PFSK-1 (cell line): ENCODE measurements around the gene CHRM1.

ENCODE experiments used
- FOXP2 ChIP-seq: optimal IDR thresholded peaks from 2 replicates; pipeline ENCODE3; 2011; ENCODE audit warnings: borderline replicate concordance, control low read depth, inconsistent platforms; ENCODE audit not compliant: insufficient read depth; ENCODE audit errors: extremely low read length, extremely low read depth
- POLR2AphosphoS5 ChIP-seq: IDR thresholded peaks from 2 replicates; pipeline ENCODE4 v1.6.1; 2012; ENCODE audit warnings: low read depth, mild to moderate bottlenecking, control low read depth, low read length, moderate library complexity
- REST ChIP-seq, 2 experiments: IDR thresholded peaks; 2 replicates each; pipeline versions ENCODE4 v1.6.1 to v1.8.0; 2011 to 2012; ENCODE audit warnings: low read depth in 2 of 2, low read length in 2 of 2, control low read depth in 1 of 2, inconsistent platforms in 1 of 2, mild to moderate bottlenecking in 1 of 2, moderate library complexity in 1 of 2; ENCODE audit not compliant: insufficient read depth in 1 of 2
- SIN3A ChIP-seq: IDR thresholded peaks from 2 replicates; pipeline ENCODE4 v1.6.1; 2012; ENCODE audit warnings: mild to moderate bottlenecking, low read length, moderate library complexity, borderline replicate concordance; ENCODE audit not compliant: insufficient read depth
- TAF1 ChIP-seq: IDR thresholded peaks from 2 replicates; pipeline ENCODE4 v1.6.1; 2012; ENCODE audit warnings: low read length, control low read depth, borderline replicate concordance; ENCODE audit not compliant: insufficient read depth

Gene CHRM1

DNA sequence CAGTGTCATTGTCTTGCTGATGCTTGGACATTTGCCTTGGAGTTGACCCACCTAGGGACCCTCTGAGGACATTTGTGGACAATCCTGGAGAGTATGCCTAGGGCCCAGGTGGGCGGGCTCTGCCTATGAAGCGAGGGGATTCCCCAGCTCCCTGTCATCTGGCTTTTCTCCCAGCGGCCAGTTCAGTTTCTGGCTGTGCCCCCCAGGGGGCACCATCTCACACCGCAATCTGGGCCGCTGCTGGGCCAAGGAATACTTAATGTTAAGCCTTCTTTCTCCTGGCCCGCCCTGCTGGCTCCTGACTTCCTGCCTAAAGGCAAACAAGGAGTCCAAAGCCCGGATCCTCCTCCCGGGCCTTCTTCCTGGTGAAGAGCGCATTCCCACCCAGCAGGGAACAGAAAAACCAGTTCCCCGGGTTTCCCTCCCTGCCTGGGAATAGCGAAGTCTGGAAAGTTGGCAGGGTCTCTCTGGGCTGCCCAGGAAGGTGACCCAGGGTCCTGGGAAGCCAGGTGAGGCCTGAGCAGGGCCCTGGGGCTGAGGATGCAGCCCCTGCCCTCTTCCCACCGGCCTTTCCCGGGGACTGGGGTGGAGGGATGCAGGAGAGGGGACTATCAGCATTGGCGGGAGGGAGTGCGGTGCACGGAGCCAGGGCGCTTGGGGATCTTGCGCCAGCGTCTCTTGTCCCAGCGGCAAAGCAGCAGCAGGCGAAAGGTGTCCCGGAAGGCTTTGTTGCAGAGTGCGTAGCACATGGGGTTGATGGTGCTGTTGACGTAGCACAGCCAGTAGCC lies 11.9 kb downstream of the CHRM1 start:
- TF ChIP-seq POLR2AphosphoS5 (no peak), TAF1 (no peak), FOXP2 (no peak), REST (IDR thresholded peaks at IDR 0.05; ENCODE audit: insufficient read depth in 1 of 2, low read depth in 2 of 2, low read length in 2 of 2) (no peak), SIN3A (no peak)

- TF ChIP-seq POLR2AphosphoS5 (no peak), TAF1 (no peak), REST (IDR thresholded peaks at IDR 0.05; ENCODE audit: insufficient read depth in 1 of 2, low read depth in 2 of 2, low read length in 2 of 2) (no peak), SIN3A (no peak)
Observed at GRCh38 chr11:62908468-62909072, 12.6 kb downstream of the CHRM1 start.

DNA sequence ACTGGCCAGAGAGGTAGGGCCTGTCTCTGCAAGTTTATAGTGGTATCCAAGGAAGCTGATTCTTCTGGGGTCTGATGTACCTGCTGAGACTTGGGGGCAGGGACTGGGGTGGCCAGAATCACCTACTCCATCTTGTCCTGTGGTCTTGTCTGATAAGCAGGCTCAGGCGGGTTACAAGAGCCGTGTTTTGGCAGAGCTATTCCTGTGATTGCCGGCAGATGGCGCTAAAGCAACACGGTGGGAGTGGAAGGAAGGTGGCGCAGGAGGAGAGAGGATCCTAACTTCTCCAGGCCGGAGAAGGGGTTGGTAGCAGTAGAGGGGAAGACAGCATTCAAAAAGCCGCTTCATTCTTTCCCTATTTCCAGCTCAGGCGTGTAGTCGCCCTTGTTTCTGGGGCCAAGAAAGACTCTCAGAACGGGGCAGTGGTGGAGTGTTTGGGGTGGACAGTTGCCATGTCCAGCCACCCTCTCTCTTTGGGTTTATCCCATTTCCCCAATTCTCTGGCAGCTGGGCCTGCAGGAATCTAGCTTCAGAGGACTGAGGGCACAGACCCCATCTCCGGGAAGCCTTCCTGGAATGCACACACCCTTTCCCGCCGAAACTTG lies 15.1 kb downstream of the CHRM1 start:
- TF ChIP-seq POLR2AphosphoS5 (no peak), FOXP2 (peak; percentile 43), TAF1 (no peak)

- TF ChIP-seq REST (IDR thresholded peaks at IDR 0.05; ENCODE audit: insufficient read depth in 1 of 2, low read depth in 2 of 2, low read length in 2 of 2) (no peak), SIN3A (no peak), TAF1 (no peak), FOXP2 (no peak), POLR2AphosphoS5 (no peak)
Observed at GRCh38 chr11:62905296-62905695, 15.9 kb downstream of the CHRM1 start.

DNA sequence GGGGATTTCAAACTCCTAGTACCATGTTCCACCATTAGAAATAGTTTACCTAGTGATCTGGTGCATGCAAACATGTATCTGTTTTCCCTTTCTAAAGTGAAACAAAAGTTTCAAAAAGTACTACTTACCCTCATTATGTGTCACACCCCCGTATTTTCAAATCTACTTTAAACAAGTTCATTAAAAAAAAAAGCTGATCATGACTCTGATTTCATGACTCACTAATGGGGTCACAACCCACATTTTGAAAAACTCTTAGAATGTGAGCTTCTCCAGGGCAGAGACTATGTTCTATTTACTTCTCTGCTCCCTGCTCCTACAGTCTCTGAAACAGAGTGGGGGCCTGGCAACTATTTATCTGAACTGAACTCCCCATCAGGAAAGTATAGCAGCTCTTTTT lies 18.2 kb downstream of the CHRM1 start:
- TF ChIP-seq REST (IDR thresholded peaks at IDR 0.05; ENCODE audit: insufficient read depth in 1 of 2, low read depth in 2 of 2, low read length in 2 of 2) (no peak), POLR2AphosphoS5 (no peak), FOXP2 (no peak), TAF1 (no peak), SIN3A (no peak)
